Caco-2 (cell line): ENCODE data around the gene GPC6. TPM values are rescaled to one million over a fixed set of nuclear protein-coding genes. Genes with fewer than 3 reads are reported as not detected.

ENCODE experiments used
- BruUV-seq: library from RNA; stranded (reverse); fragments of 400-500 nt; replicated peaks from 2 replicates; lab custom pipeline; 2021; lab: Mats Ljungman, UMichigan
- CTCF ChIA-PET: fragments of 300-600 bp; sonication (Branson Sonifier 250); formaldehyde crosslinking; loops from one replicate; lab custom pipeline; 2022; ENCODE audit warnings: antibody characterized with exemption; lab: Charles Lee
- POLR2A ChIA-PET: fragments of 300-600 bp; sonication (Branson Sonifier 250); formaldehyde crosslinking; loops from one replicate; lab custom pipeline; 2022; ENCODE audit warnings: antibody characterized with exemption; lab: Charles Lee
- DNase-seq, 2 experiments: peaks; one replicate each; pipeline versions ENCODE4 v3.0.0 to v3.0.0-alpha.2; 2020 to 2022
- H3K27me3 ChIP-seq: replicated peaks from 2 replicates; pipeline ENCODE4 v1.6.0; 2011; ENCODE audit warnings: low read length; ENCODE audit not compliant: control insufficient read depth, insufficient read depth
- H3K36me3 ChIP-seq: 2 replicates; pipeline ENCODE4 v1.5.1; 2011; ENCODE audit warnings: low read length; ENCODE audit not compliant: control insufficient read depth, insufficient read depth
- H3K4me1 ChIP-seq: fragments of 250-450 bp; sonication (Bioruptor Pico); 2 replicates; pipeline ENCODE4 v1.5.1; 2020; ENCODE audit warnings: mild to moderate bottlenecking
- H3K4me3 ChIP-seq: 2 replicates; pipeline ENCODE4 v1.5.1; 2011; ENCODE audit warnings: low read depth, mild to moderate bottlenecking, control low read depth, low read length
- H3K9me3 ChIP-seq: fragments of 250-450 bp; sonication (Bioruptor Pico); 2 replicates; pipeline ENCODE4 v1.5.1; 2020; ENCODE audit warnings: mild to moderate bottlenecking, moderate library complexity
- H3K27ac Mint-ChIP-seq: one replicate; pipeline ENCODE4 v1.8.0; 2022; ENCODE audit warnings: mixed read lengths; ENCODE audit not compliant: unreplicated experiment
- H3K27me3 Mint-ChIP-seq: one replicate; pipeline ENCODE4 v1.8.0; 2022; ENCODE audit warnings: mixed read lengths; ENCODE audit not compliant: insufficient read depth, unreplicated experiment
- H3K36me3 Mint-ChIP-seq: one replicate; pipeline ENCODE4 v1.8.0; 2022; ENCODE audit warnings: mild to moderate bottlenecking, mixed read lengths; ENCODE audit not compliant: insufficient read depth, unreplicated experiment
- H3K4me1 Mint-ChIP-seq: one replicate; pipeline ENCODE4 v1.8.0; 2022; ENCODE audit warnings: low read depth, mixed read lengths; ENCODE audit not compliant: unreplicated experiment
- H3K4me3 Mint-ChIP-seq: one replicate; pipeline ENCODE4 v1.8.0; 2022; ENCODE audit warnings: mild to moderate bottlenecking, moderate library complexity, mixed read lengths; ENCODE audit not compliant: unreplicated experiment
- H3K9me3 Mint-ChIP-seq: one replicate; pipeline ENCODE4 v1.8.0; 2022; ENCODE audit warnings: mixed read lengths; ENCODE audit not compliant: unreplicated experiment
- CTCF ChIP-seq, 2 experiments: fragments of 200-600 bp in 1 of 2; IDR thresholded peaks; 1 replicate in 1 of 2; 2 replicates in 1 of 2; pipeline versions ENCODE4 v1.5.1 to v1.8.0; 2011 to 2022; ENCODE audit warnings: antibody characterized with exemption in 1 of 2, control low read depth in 1 of 2, inconsistent platforms in 1 of 2, low read depth in 1 of 2, low read length in 1 of 2, mild to moderate bottlenecking in 1 of 2, moderate library complexity in 1 of 2; ENCODE audit not compliant: insufficient read depth in 1 of 2, severe bottlenecking in 1 of 2, unreplicated experiment in 1 of 2
- intact Hi-C: fragments of 100-400 bp; cut with micrococcal nuclease; formaldehyde crosslinking; loops from one replicate; pipeline ENCODE4 v1.10.0; 2022; ENCODE audit not compliant: unreplicated experiment
- total RNA-seq: library from RNA; stranded (reverse); gene quantifications from 2 replicates; pipeline ENCODE4 v1.2.3, GENCODE V29; 2022

Gene GPC6
- total RNA-seq, 1 experiment from 2014 or later, result 0.16 TPM

- Mint-ChIP-seq H3K9me3 (no peaks in the 10 kb centered on the region), H3K27me3 (peaks cover 3% of the 10 kb centered on the region), H3K4me3 (no peak overlapping the region), H3K36me3 (no peaks in the 10 kb centered on the region), H3K27ac (no peak overlapping the region), H3K4me1 (peaks cover 7% of the 10 kb centered on the region)
- POLR2A ChIA-PET, result interaction anchor here (0.6 kb wide), 1 partner anchor 18 kb away, joined by 4 read pairs; no protein-coding TSS in a partner anchor
- no peak for DNase-seq
- Histone ChIP-seq H3K9me3 (no peaks in the 10 kb centered on the region), H3K36me3 (no peaks in the 10 kb centered on the region), H3K4me3 (no peak overlapping the region), H3K4me1 (peaks cover 9% of the 10 kb centered on the region), H3K27me3 (no peaks in the 10 kb centered on the region)
- intact Hi-C loops, result no loop called here
- TF ChIP-seq CTCF (IDR thresholded peaks at IDR 0.05; ENCODE audit: insufficient read depth in 1 of 2, low read depth in 1 of 2, low read length in 1 of 2, severe bottlenecking in 1 of 2, unreplicated experiment in 1 of 2), result no peak
- CTCF ChIA-PET, result no interaction called here
- no TSS peak for BruUV-seq
Measured at GRCh38 chr13:94291631-94292322, 1065.2 kb downstream of the GPC6 start.

- CTCF ChIA-PET, result no interaction called here
- H3K4me3 Mint-ChIP-seq, result no peak overlapping the region
Measured at GRCh38 chr13:94292323-94292640, 1065.7 kb downstream of the GPC6 start.

GRCh38 chr13:94296471-94296870 lies 1069.9 kb downstream of the GPC6 start:
- no TSS peak for BruUV-seq
- intact Hi-C loops, result no loop called here

More at GRCh38 chr13:94292323-94292640, 1065.7 kb downstream of the GPC6 start:
- no peaks in the 10 kb centered on the region for H3K36me3 ChIP-seq
- H3K9me3 Mint-ChIP-seq, result no peaks in the 10 kb centered on the region
- no peak for DNase-seq
- intact Hi-C loops, result no loop called here
- TF ChIP-seq CTCF (IDR thresholded peaks at IDR 0.05; ENCODE audit: insufficient read depth in 1 of 2, low read depth in 1 of 2, low read length in 1 of 2, severe bottlenecking in 1 of 2, unreplicated experiment in 1 of 2), result no peak
- POLR2A ChIA-PET, result no interaction called here
- H3K36me3 Mint-ChIP-seq, result no peaks in the 10 kb centered on the region
- H3K9me3 ChIP-seq, result no peaks in the 10 kb centered on the region
- no TSS peak for BruUV-seq
- H3K4me1 ChIP-seq, result peaks cover 9% of the 10 kb centered on the region
- no peaks in the 10 kb centered on the region for H3K27me3 ChIP-seq
- H3K4me1 Mint-ChIP-seq, result peaks cover 7% of the 10 kb centered on the region
- H3K4me3 ChIP-seq, result no peak overlapping the region
- peaks cover 3% of the 10 kb centered on the region for H3K27me3 Mint-ChIP-seq
- no peak overlapping the region for H3K27ac Mint-ChIP-seq

More at GRCh38 chr13:94296471-94296870, 1069.9 kb downstream of the GPC6 start:
- H3K9me3 Mint-ChIP-seq, result no peaks in the 10 kb centered on the region
- H3K4me3 ChIP-seq, result no peak overlapping the region
- no peak overlapping the region for H3K4me3 Mint-ChIP-seq
- H3K36me3 ChIP-seq, result no peaks in the 10 kb centered on the region
- H3K27ac Mint-ChIP-seq, result no peak overlapping the region
- no peak for DNase-seq
- ChIA-PET CTCF (no interaction called here), POLR2A (no interaction called here)
- H3K27me3 Mint-ChIP-seq, result peaks cover 2% of the 10 kb centered on the region
- TF ChIP-seq CTCF (IDR thresholded peaks at IDR 0.05; ENCODE audit: insufficient read depth in 1 of 2, low read depth in 1 of 2, low read length in 1 of 2, severe bottlenecking in 1 of 2, unreplicated experiment in 1 of 2), result no peak
- peaks cover 7% of the 10 kb centered on the region for H3K4me1 Mint-ChIP-seq
- no peaks in the 10 kb centered on the region for H3K27me3 ChIP-seq
- H3K4me1 ChIP-seq, result peaks cover 9% of the 10 kb centered on the region
- no peaks in the 10 kb centered on the region for H3K36me3 Mint-ChIP-seq
- H3K9me3 ChIP-seq, result no peaks in the 10 kb centered on the region
